GM23248 (cell line): Measurements from ENCODE around the gene ABHD16A.

ENCODE experiments used
- EZH2 ChIP-seq: fragments of 200-600 bp; sonication (generic); IDR thresholded peaks from 2 replicates; pipeline ENCODE4 v1.6.1; 2018; ENCODE audit warnings: antibody characterized with exemption, mild to moderate bottlenecking; ENCODE audit not compliant: insufficient read depth, poor library complexity, severe bottlenecking
- EZH2phosphoT487 ChIP-seq: fragments of 200-600 bp; sonication (generic); IDR thresholded peaks from 2 replicates; pipeline ENCODE4 v1.6.1; 2018; ENCODE audit warnings: antibody characterized with exemption, moderate library complexity, mild to moderate bottlenecking, low read depth; ENCODE audit not compliant: insufficient read depth

GRCh38 chr6:31691564-31692108 lies 11.5 kb downstream of the ABHD16A start:
- TF ChIP-seq EZH2 (no peak), EZH2phosphoT487 (no peak)
